GM12872 (cell line): ENCODE data around the gene NOC2L.

Experiments
- CTCF ChIP-seq: IDR thresholded peaks from 3 replicates; pipeline ENCODE4 v1.5.1; 2011; ENCODE audit warnings: low read depth, mild to moderate bottlenecking, low read length, moderate library complexity; ENCODE audit not compliant: insufficient read depth

The NOC2L gene

GRCh38 chr1:967466-968343 lies 8.6 kb upstream of the NOC2L start:
- TF ChIP-seq CTCF, result no peak

GRCh38 chr1:966704-967300 lies 7.7 kb upstream of the NOC2L start:
- no peak for TF ChIP-seq CTCF

- no peak for TF ChIP-seq CTCF
These were observed 7.2 kb upstream of the NOC2L start, which contains the start of gene PLEKHN1 for GRCh38 chr1:966135-966703. TSS of gene PLEKHN1 (plus strand) at chr1:966482. CDS start at chr1:966532, 50 bp downstream.

GRCh38 chr1:965526-966134 lies 6.6 kb upstream of the NOC2L start:
- TF ChIP-seq CTCF, result no peak

GRCh38 chr1:964691-965525 lies 5.9 kb upstream of the NOC2L start:
- TF ChIP-seq CTCF, result no peak

- TF ChIP-seq CTCF, result no peak
These were observed 4.9 kb upstream of the NOC2L start for GRCh38 chr1:963746-964525.
